Hematopoietic multipotent progenitor cell treated with erythropoietin and hydrocortisone succinate and interleukin-3 and kit ligand, for 15 days (in vitro differentiated cells): ENCODE measurements around the gene KCNK4.

Experiments
- DNase-seq: peaks from one replicate; pipeline ENCODE4 v3.0.0-alpha.2; 2015; ENCODE audit warnings: low spot score

Gene KCNK4

GRCh38 chr11:64253481-64253880 is 37.6 kb upstream of the KCNK4 start:
- DNase-seq, result peak; percentile 71

- no peak for DNase-seq
Observed at GRCh38 chr11:64254326-64254725, 36.8 kb upstream of the KCNK4 start.

GRCh38 chr11:64255135-64256128 is 35.7 kb upstream of the KCNK4 start:
- no peak for DNase-seq

GRCh38 chr11:64256300-64256699 is 34.8 kb upstream of the KCNK4 start:
- DNase-seq, result no peak

GRCh38 chr11:64258356-64258755 is 32.7 kb upstream of the KCNK4 start:
- DNase-seq, result no peak

GRCh38 chr11:64258946-64259532 is 32.1 kb upstream of the KCNK4 start:
- DNase-seq, result no peak

- no peak for DNase-seq
Observed at GRCh38 chr11:64259533-64260067, 31.5 kb upstream of the KCNK4 start.

GRCh38 chr11:64260147-64260708 is 30.9 kb upstream of the KCNK4 start:
- DNase-seq, result no peak

GRCh38 chr11:64261556-64262080 is 29.5 kb upstream of the KCNK4 start:
- no peak for DNase-seq

GRCh38 chr11:64262271-64263002 is 28.7 kb upstream of the KCNK4 start:
- no peak for DNase-seq

- DNase-seq, result no peak
Observed at GRCh38 chr11:64263021-64263946, 27.8 kb upstream of the KCNK4 start.

GRCh38 chr11:64263947-64264317 is 27.2 kb upstream of the KCNK4 start:
- DNase-seq, result no peak

- DNase-seq, result no peak
Observed at GRCh38 chr11:64264371-64264852, 26.7 kb upstream of the KCNK4 start.

- no peak for DNase-seq
Observed at GRCh38 chr11:64265176-64266160, 25.6 kb upstream of the KCNK4 start.

- no peak for DNase-seq
Observed at GRCh38 chr11:64266339-64266738, 24.8 kb upstream of the KCNK4 start.

GRCh38 chr11:64267207-64267945 is 23.7 kb upstream of the KCNK4 start:
- DNase-seq, result no peak

GRCh38 chr11:64268025-64268892 is 22.8 kb upstream of the KCNK4 start:
- no peak for DNase-seq
